ENCODE results near the gene MRPL37. TPM values are rescaled to one million over a fixed set of nuclear protein-coding genes. Genes with fewer than 3 reads are reported as not detected.

MRPL37 gene
- total RNA-seq, 2 experiments from 2014 or later = 206 to 216 TPM

GRCh38 chr1:54167422-54168139, 32.4 kb upstream of the MRPL37 start:
- no peak overlapping the region for H3K27ac Mint-ChIP-seq
- H3K9me3 Mint-ChIP-seq = no peaks in the 10 kb centered on the region
- DNase-seq = no peak
- no peaks in the 10 kb centered on the region for H3K27me3 Mint-ChIP-seq
- H3K4me3 Mint-ChIP-seq = no peak overlapping the region
- H3K4me1 Mint-ChIP-seq = peaks cover 4% of the 10 kb centered on the region
- H3K36me3 Mint-ChIP-seq = no peaks in the 10 kb centered on the region

GRCh38 chr1:54168206-54168965, 31.6 kb upstream of the MRPL37 start:
- Mint-ChIP-seq H3K36me3 (no peaks in the 10 kb centered on the region), H3K27me3 (no peaks in the 10 kb centered on the region), H3K27ac (no peak overlapping the region), H3K9me3 (no peaks in the 10 kb centered on the region), H3K4me1 (peaks cover 4% of the 10 kb centered on the region), H3K4me3 (no peak overlapping the region)
- DNase-seq = no peak

- Mint-ChIP-seq H3K36me3 (no peaks in the 10 kb centered on the region), H3K27me3 (no peaks in the 10 kb centered on the region), H3K4me3 (no peak overlapping the region), H3K4me1 (peaks cover 4% of the 10 kb centered on the region), H3K9me3 (no peaks in the 10 kb centered on the region), H3K27ac (no peak overlapping the region)
- DNase-seq = no peak
Measured at GRCh38 chr1:54169068-54169467, 30.9 kb upstream of the MRPL37 start.

- Mint-ChIP-seq H3K36me3 (peaks cover 3% of the 10 kb centered on the region), H3K4me3 (no peak overlapping the region), H3K27me3 (no peaks in the 10 kb centered on the region), H3K9me3 (no peaks in the 10 kb centered on the region), H3K27ac (no peak overlapping the region), H3K4me1 (peaks cover 4% of the 10 kb centered on the region)
- DNase-seq = no peak
Measured at GRCh38 chr1:54171016-54171415, 29.0 kb upstream of the MRPL37 start.

GRCh38 chr1:54171606-54172005, 28.4 kb upstream of the MRPL37 start:
- H3K27ac Mint-ChIP-seq = no peak overlapping the region
- no peak for DNase-seq
- H3K36me3 Mint-ChIP-seq = peaks cover 3% of the 10 kb centered on the region
- H3K27me3 Mint-ChIP-seq = no peaks in the 10 kb centered on the region
- peaks cover 4% of the 10 kb centered on the region for H3K4me1 Mint-ChIP-seq
- no peaks in the 10 kb centered on the region for H3K9me3 Mint-ChIP-seq
- H3K4me3 Mint-ChIP-seq = no peak overlapping the region

GRCh38 chr1:54172614-54173599, 27.1 kb upstream of the MRPL37 start:
- H3K36me3 Mint-ChIP-seq = peaks cover 3% of the 10 kb centered on the region
- H3K9me3 Mint-ChIP-seq = no peaks in the 10 kb centered on the region
- H3K27ac Mint-ChIP-seq = no peak overlapping the region
- DNase-seq = no peak
- H3K4me1 Mint-ChIP-seq = peaks cover 4% of the 10 kb centered on the region
- H3K4me3 Mint-ChIP-seq = no peak overlapping the region
- H3K27me3 Mint-ChIP-seq = no peaks in the 10 kb centered on the region

- H3K9me3 Mint-ChIP-seq = no peaks in the 10 kb centered on the region
- H3K27me3 Mint-ChIP-seq = no peaks in the 10 kb centered on the region
- H3K27ac Mint-ChIP-seq = no peak overlapping the region
- no peak for DNase-seq
- H3K4me3 Mint-ChIP-seq = no peak overlapping the region
- H3K36me3 Mint-ChIP-seq = peaks cover 5% of the 10 kb centered on the region
- H3K4me1 Mint-ChIP-seq = peaks cover 4% of the 10 kb centered on the region
Measured at GRCh38 chr1:54173681-54174080, 26.3 kb upstream of the MRPL37 start.

- Mint-ChIP-seq H3K9me3 (no peaks in the 10 kb centered on the region), H3K27me3 (no peaks in the 10 kb centered on the region), H3K27ac (no peak overlapping the region), H3K4me1 (peaks cover 4% of the 10 kb centered on the region), H3K4me3 (no peak overlapping the region), H3K36me3 (peaks cover 5% of the 10 kb centered on the region)
- DNase-seq = no peak
Measured at GRCh38 chr1:54174106-54174505, 25.9 kb upstream of the MRPL37 start.

GRCh38 chr1:54176621-54177327, 23.2 kb upstream of the MRPL37 start:
- no peak for DNase-seq
- Mint-ChIP-seq H3K4me1 (no peaks in the 10 kb centered on the region), H3K9me3 (no peaks in the 10 kb centered on the region), H3K36me3 (peaks cover 13% of the 10 kb centered on the region), H3K4me3 (no peak overlapping the region), H3K27me3 (no peaks in the 10 kb centered on the region), H3K27ac (no peak overlapping the region)

GRCh38 chr1:54177726-54178125, 22.2 kb upstream of the MRPL37 start:
- H3K27ac Mint-ChIP-seq = no peak overlapping the region
- H3K36me3 Mint-ChIP-seq = peaks cover 15% of the 10 kb centered on the region
- no peak overlapping the region for H3K4me3 Mint-ChIP-seq
- no peak for DNase-seq
- no peaks in the 10 kb centered on the region for H3K4me1 Mint-ChIP-seq
- no peaks in the 10 kb centered on the region for H3K27me3 Mint-ChIP-seq
- no peaks in the 10 kb centered on the region for H3K9me3 Mint-ChIP-seq

- Mint-ChIP-seq H3K4me3 (no peak overlapping the region), H3K36me3 (peaks cover 15% of the 10 kb centered on the region), H3K9me3 (no peaks in the 10 kb centered on the region), H3K4me1 (no peaks in the 10 kb centered on the region), H3K27me3 (no peaks in the 10 kb centered on the region), H3K27ac (no peak overlapping the region)
- DNase-seq = no peak
Measured at GRCh38 chr1:54178296-54179070, 21.5 kb upstream of the MRPL37 start.

- Mint-ChIP-seq H3K9me3 (no peaks in the 10 kb centered on the region), H3K4me1 (no peaks in the 10 kb centered on the region), H3K36me3 (peaks cover 18% of the 10 kb centered on the region), H3K27ac (no peak overlapping the region), H3K27me3 (no peaks in the 10 kb centered on the region), H3K4me3 (no peak overlapping the region)
- DNase-seq = no peak
Measured at GRCh38 chr1:54180701-54181360, 19.1 kb upstream of the MRPL37 start.

- Mint-ChIP-seq H3K27me3 (no peaks in the 10 kb centered on the region), H3K4me1 (no peaks in the 10 kb centered on the region), H3K36me3 (peaks cover 23% of the 10 kb centered on the region), H3K4me3 (no peak overlapping the region), H3K27ac (no peak overlapping the region), H3K9me3 (no peaks in the 10 kb centered on the region)
- no peak for DNase-seq
Measured at GRCh38 chr1:54186056-54186455, 13.9 kb upstream of the MRPL37 start.

All from activated naive CD8-positive, alpha-beta T cell treated with anti-CD3 and anti-CD28 coated beads for 36 hours (primary cell).